GM12874 (cell line): ENCODE results near the gene TBC1D22A.

Experiments
- TF ChIP-seq, protein P1 (sequence below): IDR thresholded peaks from 2 replicates; pipeline ENCODE4 v1.5.1; 2011; ENCODE audit warnings: low read depth, mild to moderate bottlenecking, control low read depth, low read length, moderate library complexity; ENCODE audit not compliant: insufficient read depth

Gene TBC1D22A

DNA sequence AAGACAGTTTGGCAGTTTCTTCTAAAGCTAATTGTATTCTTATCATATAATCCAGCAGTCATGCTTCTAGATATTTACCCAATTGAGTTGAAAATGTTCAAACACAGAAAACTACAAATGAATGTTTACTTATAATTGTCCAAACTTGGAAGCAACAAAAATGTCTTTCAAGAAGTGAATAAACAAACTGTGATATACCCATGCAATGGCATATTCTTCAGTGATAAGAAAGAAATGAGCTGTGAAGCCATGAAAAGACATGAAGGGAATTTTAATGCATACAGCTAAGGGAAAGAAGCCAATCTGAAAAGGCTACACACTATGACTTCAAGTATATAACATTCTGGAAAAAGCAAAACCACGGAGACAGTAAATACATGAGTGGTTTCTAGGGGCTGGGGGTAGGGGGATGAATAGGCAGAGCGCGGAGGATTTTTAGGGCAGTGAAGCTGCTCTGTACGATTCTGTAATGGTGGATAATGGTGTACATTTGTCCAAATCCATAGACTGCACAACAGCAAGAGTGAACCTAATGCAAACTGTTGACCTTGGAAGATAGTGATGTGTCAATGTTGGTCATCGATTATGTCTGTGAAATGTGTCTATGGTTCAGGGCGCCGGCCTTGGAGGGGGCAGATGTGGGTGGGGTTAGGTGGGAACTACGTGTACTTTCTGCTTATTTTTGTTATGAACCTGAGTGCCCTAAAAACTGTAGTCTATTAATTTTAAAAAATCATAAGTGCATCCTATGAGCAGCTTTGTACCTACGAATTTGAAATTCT is 424.9 kb downstream of the TBC1D22A start:
- TF ChIP-seq, protein P1, sequence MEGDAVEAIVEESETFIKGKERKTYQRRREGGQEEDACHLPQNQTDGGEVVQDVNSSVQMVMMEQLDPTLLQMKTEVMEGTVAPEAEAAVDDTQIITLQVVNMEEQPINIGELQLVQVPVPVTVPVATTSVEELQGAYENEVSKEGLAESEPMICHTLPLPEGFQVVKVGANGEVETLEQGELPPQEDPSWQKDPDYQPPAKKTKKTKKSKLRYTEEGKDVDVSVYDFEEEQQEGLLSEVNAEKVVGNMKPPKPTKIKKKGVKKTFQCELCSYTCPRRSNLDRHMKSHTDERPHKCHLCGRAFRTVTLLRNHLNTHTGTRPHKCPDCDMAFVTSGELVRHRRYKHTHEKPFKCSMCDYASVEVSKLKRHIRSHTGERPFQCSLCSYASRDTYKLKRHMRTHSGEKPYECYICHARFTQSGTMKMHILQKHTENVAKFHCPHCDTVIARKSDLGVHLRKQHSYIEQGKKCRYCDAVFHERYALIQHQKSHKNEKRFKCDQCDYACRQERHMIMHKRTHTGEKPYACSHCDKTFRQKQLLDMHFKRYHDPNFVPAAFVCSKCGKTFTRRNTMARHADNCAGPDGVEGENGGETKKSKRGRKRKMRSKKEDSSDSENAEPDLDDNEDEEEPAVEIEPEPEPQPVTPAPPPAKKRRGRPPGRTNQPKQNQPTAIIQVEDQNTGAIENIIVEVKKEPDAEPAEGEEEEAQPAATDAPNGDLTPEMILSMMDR, result no peak

DNA sequence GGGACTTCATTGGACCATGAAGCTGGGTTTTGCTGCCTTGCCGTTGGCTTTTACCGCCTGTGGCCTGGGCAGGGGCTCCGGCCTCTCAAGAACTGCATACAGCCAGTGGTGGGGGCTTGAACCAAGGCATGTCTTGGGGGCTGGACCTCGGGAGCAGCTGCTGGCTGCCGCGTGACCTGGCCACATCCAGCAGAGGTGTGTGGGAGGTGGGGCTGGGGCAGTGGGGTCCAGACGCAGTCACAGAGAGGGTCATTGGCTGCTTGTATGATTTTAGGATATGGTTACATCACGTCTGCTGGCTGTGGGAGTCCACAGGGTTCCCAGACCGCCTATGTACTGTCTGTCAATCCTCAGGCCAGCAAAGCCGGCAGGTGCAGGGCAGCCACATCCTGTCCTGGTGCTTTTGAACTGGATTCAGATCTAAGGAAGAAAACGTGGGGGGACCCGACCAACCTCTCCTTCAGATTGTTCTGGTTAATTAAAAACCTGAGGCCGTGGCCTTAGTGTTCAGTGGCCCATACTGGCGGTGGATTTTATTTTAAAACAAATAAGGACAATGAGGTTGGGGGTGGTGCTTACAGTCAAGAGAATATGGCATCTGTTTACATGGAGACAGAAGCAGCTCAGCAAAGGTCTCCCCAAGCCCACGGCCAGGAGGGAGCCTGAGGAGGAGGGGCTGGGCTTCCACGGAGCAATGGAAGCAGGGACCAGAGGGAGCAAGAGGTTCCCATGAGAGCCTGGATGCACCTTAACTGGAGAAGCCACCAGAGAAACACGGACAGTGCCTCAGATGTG is 426.0 kb downstream of the TBC1D22A start:
- TF ChIP-seq, protein P1, result no peak

DNA sequence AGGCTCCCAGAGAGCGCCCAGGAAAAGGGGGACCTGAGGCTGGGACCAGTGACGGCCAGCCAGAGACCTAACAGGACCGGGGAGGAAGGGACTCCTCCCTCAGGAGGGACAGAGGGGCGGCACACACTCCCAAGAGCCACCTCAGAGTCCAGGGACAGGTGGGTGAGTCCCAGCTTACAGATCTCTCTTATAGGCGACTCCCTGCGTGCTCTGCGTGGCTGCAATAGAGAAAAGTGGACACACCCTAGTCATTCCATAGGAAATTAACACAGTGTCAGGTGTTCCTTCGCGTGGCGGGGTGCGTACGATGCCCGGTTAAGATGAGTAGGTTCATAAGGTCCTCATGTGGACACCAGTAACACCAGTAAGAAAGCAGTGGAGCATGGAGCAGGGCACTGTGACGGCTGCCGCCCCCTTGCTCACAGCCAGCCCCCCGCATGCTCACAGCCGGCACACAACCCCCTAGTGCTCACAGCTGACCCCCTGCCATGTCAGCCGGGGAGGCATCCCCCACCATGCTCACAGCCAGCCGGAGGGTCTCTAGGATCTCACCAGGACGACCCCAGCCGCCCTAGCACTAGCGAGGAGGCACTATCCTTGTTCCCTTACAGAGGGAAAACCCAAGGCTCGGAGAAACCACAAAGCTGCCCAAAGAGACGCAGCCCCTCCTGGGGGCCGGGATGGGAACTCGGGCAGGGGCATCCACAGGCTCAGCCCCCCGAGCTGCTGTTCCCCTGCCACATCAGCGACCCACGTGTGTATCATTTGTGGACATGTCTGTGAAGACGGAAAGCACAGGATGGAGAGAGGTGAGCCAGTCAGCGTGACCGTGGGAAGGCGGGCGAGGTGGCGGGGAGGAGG is 426.8 kb downstream of the TBC1D22A start:
- TF ChIP-seq, protein P1, result no peak

DNA sequence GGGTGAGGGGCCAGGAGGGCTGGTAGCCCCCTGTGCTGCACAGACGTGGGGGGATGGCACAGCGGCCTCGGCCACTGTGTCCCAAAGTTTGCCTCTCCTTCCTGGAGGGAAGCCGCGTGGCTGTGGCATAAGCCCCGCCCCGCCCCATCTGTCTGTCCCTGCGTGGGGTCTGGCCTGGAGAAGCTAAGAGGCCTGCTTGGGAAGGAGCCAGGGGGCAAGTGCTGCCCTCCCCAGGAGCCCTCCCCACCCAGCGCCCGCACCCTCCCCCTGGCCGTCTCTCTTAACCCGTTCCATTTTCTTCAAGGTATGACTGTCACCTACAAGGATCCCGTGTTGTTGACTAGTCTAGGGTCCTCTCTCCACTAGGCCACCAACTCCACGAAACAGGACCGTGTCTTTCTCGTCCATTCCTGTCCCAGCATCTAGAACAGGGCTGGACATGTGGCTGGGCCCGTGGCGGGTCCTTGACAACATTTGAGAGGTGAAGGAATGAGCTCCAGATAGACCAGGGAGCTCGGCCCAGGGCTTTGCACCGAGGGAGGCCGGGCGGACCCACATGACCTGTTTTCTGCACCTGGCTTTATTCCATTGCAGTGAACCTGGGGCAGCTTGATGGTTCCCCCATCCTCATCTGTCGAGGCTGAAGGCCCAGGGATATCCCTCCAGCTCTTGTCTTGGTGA is 428.0 kb downstream of the TBC1D22A start:
- TF ChIP-seq, protein P1, result no peak

DNA sequence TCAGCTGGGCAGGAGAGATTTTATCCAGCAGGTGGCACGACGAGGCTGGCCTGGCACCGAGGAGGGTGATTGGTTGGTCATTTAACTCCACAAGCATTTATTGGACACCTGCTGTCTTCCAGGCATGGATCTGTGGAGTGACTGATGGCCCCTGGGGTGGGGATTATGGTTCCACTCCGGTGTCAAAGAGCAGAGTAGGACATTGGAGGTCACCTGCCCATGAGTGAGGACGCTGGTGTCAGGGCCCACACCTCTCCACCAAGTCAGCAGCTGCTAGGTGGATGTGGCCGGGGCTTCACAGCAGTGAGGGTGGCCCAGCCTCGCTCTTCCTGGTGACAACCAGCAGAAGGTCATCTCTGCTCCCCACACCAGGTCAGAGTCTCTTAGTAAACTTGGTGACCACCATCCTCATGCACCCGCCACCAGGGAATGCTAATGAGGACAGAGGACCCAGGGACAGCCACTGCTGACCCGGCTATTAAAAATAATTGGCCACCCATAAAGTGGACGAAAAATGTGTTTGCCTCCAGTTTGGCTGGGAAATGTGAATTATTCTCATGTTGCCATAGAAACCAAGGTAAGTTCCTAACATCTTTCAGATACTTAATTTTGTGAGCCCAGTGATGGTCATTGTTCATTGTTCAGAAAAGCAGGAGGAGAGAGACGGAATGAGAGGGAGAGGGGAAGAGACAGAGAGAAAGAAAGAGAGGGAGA is 428.7 kb downstream of the TBC1D22A start:
- TF ChIP-seq, protein P1, result no peak

DNA sequence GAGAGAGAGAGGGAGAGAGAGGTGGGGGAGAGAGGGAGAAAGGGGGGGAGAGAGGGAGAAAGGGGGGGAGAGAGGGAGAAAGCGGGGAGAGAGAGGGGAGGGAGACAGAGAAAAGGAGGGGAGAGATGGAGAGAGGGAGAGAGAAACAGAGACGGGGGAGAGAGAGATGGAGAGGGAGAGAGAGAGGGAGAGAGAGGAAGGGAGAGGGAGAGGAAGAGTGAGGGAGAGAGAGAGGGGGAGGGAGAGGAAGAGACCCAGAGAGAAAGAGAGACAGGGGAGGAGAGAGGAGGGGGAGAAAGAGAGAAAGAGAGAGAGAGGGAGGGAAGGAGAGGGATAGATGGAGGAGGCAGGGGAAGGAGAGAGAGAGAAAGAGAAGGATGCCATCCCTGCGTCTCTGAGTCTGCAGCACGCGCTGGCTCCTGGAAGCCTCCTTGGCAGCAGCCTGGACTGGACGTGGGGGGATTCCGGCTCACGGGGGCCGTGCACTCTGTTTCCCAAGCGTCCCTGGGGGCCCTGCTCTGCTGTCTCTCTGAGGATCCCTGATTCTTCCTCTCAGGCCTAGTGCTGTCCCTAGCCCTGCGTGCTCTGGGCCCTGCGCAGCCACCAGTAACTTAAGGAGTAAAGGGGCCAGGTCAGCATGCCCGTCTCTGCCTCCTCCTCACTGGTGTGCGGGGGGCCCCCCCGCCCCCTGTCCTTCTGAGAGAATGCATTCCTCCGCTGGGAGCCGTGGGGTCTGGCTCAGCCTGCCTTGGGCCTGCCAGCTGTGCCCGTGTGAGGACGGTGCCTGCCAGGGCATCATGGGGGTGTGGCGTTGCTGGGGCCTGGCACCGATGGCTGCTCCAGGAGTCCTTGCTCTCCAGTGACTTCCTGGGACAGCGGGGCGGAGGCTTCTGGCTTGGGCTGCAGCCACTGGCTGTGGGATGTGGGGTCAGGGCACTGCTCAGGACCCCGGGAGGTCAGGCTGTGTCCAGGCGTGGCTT is 429.5 kb downstream of the TBC1D22A start:
- TF ChIP-seq, protein P1, result no peak
